Fibroblast of villous mesenchyme (primary cell): ENCODE data around the gene SIK2. TPM values are rescaled to one million over a fixed set of nuclear protein-coding genes. Genes with fewer than 3 reads are reported as not detected.

Source experiments
- DNase-seq: peaks from one replicate; pipeline ENCODE4 v3.0.0-alpha.2; 2010; ENCODE audit warnings: low read depth
- H3K4me3 ChIP-seq: 2 replicates; pipeline ENCODE4 v1.5.1; 2011; ENCODE audit warnings: low read depth, mild to moderate bottlenecking, low read length
- total RNA-seq: library from RNA; depleted of rRNA; stranded (reverse); fragments of >200 nt; gene quantifications from 2 replicates; pipeline ENCODE4 v1.2.3, GENCODE V29; 2012
- TF ChIP-seq, protein P1 (sequence below): IDR thresholded peaks from 2 replicates; pipeline ENCODE4 v1.5.1; 2012; ENCODE audit warnings: low read depth, mild to moderate bottlenecking, low read length; ENCODE audit not compliant: insufficient read depth

SIK2 gene
- total RNA-seq, 1 donor = 16.0 TPM

DNA sequence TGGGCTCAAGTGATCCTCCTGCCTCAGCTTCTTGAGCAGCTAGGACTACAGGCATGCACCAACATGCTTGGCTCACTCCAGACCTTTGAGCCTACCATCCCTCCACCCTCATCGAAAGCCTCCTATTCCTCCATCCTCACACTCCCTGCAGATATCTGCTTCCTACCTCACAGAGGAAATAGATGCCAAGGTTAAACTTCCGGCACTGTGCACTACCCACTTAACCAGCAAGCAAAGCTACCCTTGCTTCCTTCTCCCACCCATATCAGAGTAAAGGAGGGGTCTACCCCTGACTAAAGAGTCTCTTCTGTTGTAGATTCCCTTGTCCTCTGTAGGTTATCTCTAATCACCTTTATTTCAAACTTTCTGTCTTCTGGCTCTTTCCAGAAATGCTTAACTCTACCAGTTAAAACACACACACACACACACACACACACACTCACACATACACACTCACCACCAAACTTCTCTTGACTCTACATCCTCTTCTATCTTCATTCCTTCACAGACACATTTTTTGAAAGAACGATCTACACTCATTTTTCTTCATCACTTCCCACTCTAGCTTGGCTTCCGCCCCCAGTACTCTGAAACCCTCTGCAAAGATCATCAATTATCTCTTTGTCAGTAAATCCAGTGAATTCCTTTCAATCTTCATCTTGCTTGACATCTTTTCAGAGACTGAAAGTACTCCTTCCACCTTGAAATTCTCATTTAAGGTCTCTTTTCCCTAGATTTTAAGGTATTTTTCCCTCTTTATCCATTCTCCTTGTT, 10.9 kb upstream of the SIK2 start:
- TF ChIP-seq, protein P1, sequence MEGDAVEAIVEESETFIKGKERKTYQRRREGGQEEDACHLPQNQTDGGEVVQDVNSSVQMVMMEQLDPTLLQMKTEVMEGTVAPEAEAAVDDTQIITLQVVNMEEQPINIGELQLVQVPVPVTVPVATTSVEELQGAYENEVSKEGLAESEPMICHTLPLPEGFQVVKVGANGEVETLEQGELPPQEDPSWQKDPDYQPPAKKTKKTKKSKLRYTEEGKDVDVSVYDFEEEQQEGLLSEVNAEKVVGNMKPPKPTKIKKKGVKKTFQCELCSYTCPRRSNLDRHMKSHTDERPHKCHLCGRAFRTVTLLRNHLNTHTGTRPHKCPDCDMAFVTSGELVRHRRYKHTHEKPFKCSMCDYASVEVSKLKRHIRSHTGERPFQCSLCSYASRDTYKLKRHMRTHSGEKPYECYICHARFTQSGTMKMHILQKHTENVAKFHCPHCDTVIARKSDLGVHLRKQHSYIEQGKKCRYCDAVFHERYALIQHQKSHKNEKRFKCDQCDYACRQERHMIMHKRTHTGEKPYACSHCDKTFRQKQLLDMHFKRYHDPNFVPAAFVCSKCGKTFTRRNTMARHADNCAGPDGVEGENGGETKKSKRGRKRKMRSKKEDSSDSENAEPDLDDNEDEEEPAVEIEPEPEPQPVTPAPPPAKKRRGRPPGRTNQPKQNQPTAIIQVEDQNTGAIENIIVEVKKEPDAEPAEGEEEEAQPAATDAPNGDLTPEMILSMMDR = no peak
- H3K4me3 ChIP-seq = no peak overlapping the region
- no peak for DNase-seq

DNA sequence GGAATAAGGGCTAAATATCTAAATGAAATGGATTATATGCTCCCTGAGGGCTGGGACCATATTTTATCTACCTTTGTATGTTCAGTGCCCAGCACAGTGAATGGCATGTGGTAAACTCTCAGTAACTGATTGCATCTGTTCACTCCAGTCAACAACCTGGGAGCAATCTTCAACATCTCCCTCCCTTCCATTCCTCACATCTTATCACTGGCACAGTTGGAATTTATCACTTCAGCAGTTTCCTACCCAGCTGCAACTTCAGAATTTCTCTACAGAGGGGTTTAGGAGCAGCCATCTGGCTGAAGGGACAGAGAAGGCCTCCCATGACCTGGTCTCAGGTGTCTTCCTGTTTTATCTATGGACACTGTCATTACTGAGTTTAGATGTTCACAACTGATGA, 9.8 kb upstream of the SIK2 start:
- DNase-seq = no peak
- TF ChIP-seq, protein P1 = no peak
- no peak overlapping the region for H3K4me3 ChIP-seq

DNA sequence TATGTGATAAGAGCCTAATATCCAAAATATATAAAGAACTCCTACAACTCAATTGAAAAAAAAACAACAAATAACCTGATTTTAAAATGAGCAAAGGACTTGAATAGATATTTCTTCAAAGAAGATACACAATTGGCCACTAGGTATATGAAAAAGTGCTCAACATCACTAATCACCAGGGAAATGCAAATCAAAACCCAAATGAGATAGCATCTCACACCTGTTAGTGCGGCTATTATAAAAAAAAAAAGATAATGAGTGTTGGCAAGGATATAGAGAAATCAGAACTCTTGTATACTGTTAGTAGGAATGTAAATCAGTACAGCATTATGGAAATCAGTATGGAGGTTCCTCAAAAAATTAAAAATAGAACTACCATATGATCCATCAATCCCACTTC, 5.9 kb upstream of the SIK2 start:
- no peak for DNase-seq
- H3K4me3 ChIP-seq = no peak overlapping the region
- TF ChIP-seq, protein P1 = no peak

DNA sequence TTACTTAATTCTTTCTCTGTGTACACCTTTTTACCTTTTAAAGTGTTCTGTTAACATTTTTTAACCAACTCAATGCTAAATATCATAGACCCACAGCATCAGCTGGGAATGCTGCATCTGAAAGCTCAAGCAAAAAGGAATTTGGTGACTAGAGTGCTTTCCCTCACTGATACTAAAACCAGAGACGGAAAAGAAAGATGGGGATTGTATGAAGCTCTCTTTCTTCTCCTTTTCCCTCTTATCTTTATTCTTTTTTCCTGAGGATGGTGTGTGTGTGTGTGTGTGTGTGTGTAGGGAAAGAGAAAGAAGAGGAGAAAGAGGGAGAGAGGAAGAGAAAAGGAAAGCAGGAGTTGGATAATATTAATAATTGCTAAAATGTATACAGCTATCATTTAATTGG, 4.1 kb upstream of the SIK2 start:
- H3K4me3 ChIP-seq = no peak overlapping the region
- DNase-seq = no peak
- TF ChIP-seq, protein P1 = no peak

DNA sequence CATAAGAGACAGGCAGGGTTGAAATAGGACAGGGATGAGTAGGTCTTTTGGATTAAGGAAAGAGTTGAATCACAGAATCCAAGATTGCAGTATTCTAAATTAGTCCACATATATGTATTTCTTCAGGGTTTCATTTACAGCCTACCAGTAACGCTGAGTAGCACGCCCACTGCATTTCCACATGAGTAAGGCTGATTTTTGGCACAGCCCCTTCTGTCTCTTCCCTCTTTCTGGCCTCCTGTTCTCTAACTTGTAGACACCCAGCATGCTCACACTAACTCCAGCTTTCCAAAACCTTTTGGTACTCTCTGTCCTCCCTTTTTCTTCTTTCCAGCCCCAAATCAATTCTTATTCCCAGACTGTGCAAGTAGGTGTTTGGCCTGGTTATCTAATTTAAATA, 3.7 kb upstream of the SIK2 start:
- no peak overlapping the region for H3K4me3 ChIP-seq
- peak; percentile 42 for DNase-seq
- TF ChIP-seq, protein P1 = no peak

DNA sequence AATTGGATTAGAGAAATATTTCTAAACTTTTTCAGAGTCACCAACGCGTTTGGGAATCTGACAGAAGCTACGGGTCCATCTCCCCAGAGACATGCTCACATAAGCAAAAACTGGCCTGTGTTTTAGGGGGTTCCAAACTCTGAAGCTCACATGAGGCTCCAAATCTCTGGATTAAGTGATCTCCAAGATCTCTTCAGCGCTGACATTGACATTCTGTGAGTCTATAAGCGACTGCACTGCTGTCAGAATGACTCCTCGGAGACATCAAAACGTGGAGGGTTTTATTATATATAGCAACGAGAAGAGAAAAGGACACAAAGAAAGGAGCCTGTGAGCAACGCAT, 642 bp upstream of the SIK2 start:
- TF ChIP-seq, protein P1 = no peak
- DNase-seq = no peak
- peak overlapping the region; percentile 46 for H3K4me3 ChIP-seq
